WTC11 (cell line): ENCODE results near the gene BDKRB2. TPM values are rescaled to one million over a fixed set of nuclear protein-coding genes. Genes with fewer than 3 reads are reported as not detected.

Experiments used
- ATAC-seq: fragments of 200-7000 bp; cut with Tn5 transposase; 2 replicates; pipeline ENCODE4 v1.10.0; 2021; ENCODE audit warnings: mild to moderate bottlenecking, moderate library complexity
- CTCF ChIA-PET: fragments of 300-600 bp; sonication (Branson Sonifier 250); formaldehyde crosslinking; loops from one replicate; lab custom pipeline; 2021; ENCODE audit warnings: antibody characterized with exemption; lab: Charles Lee
- POLR2A ChIA-PET: fragments of 350-600 bp; sonication (Branson Sonifier 250); formaldehyde crosslinking; loops from one replicate; lab custom pipeline; 2021; ENCODE audit warnings: antibody characterized with exemption; lab: Charles Lee
- DNase-seq: peaks from one replicate; pipeline ENCODE4 v3.0.0; 2021; ENCODE audit warnings: low spot score
- H3K27ac Mint-ChIP-seq: 2 replicates; pipeline ENCODE4 v1.8.0; 2021; ENCODE audit warnings: mixed read lengths
- H3K27me3 Mint-ChIP-seq: 2 replicates; pipeline ENCODE4 v1.8.0; 2021; ENCODE audit warnings: low read depth, mild to moderate bottlenecking, moderate library complexity, mixed read lengths
- H3K36me3 Mint-ChIP-seq: 2 replicates; pipeline ENCODE4 v1.8.0; 2021; ENCODE audit warnings: mixed read lengths
- H3K4me1 Mint-ChIP-seq: 2 replicates; pipeline ENCODE4 v1.8.0; 2022; ENCODE audit warnings: mixed read lengths
- H3K4me3 Mint-ChIP-seq: 2 replicates; pipeline ENCODE4 v1.8.0; 2021; ENCODE audit warnings: mild to moderate bottlenecking, moderate library complexity, mixed read lengths
- H3K9me3 Mint-ChIP-seq: 2 replicates; pipeline ENCODE4 v1.8.0; 2021; ENCODE audit warnings: mixed read lengths
- ATF1 ChIP-seq: sonication (generic); formaldehyde crosslinking; IDR thresholded peaks from 2 replicates; pipeline ENCODE4 v1.8.1; 2023; ENCODE audit warnings: mild to moderate bottlenecking, moderate library complexity, missing genetic modification reagents
- ATF6 ChIP-seq: sonication (generic); formaldehyde crosslinking; IDR thresholded peaks from 2 replicates; pipeline ENCODE4 v1.8.1; 2023; ENCODE audit warnings: mild to moderate bottlenecking, missing genetic modification reagents
- CTCF ChIP-seq: fragments of 200-600 bp; IDR thresholded peaks from 2 replicates; pipeline ENCODE4 v1.8.0; 2022; ENCODE audit warnings: antibody characterized with exemption
- ESRRA ChIP-seq: sonication (generic); formaldehyde crosslinking; IDR thresholded peaks from 2 replicates; pipeline ENCODE4 v1.8.1; 2022; ENCODE audit warnings: mild to moderate bottlenecking, missing genetic modification reagents, borderline replicate concordance
- ETV6 ChIP-seq: sonication (generic); formaldehyde crosslinking; IDR thresholded peaks from 2 replicates; pipeline ENCODE4 v1.8.1; 2022; ENCODE audit warnings: mild to moderate bottlenecking, missing genetic modification reagents
- NFYB ChIP-seq: sonication (generic); formaldehyde crosslinking; conservative IDR thresholded peaks from 2 replicates; pipeline ENCODE4 v1.8.0; 2022; ENCODE audit warnings: low read depth, missing genetic modification reagents
- STAT6 ChIP-seq: sonication (generic); formaldehyde crosslinking; conservative IDR thresholded peaks from 2 replicates; pipeline ENCODE4 v1.8.1; 2023; ENCODE audit warnings: mild to moderate bottlenecking, low read depth, missing genetic modification reagents, moderate library complexity
- USF2 ChIP-seq: sonication (generic); formaldehyde crosslinking; IDR thresholded peaks from 2 replicates; pipeline ENCODE4 v1.8.1; 2023; ENCODE audit warnings: mild to moderate bottlenecking, missing genetic modification reagents, moderate library complexity
- ZBTB43 ChIP-seq: sonication (generic); formaldehyde crosslinking; IDR thresholded peaks from 2 replicates; pipeline ENCODE4 v1.8.1; 2023; ENCODE audit warnings: mild to moderate bottlenecking, missing genetic modification reagents
- ZNF121 ChIP-seq: sonication (generic); formaldehyde crosslinking; IDR thresholded peaks from 2 replicates; pipeline ENCODE4 v1.8.0; 2023; ENCODE audit warnings: missing genetic modification reagents
- ZNF263 ChIP-seq: sonication (generic); formaldehyde crosslinking; IDR thresholded peaks from 2 replicates; pipeline ENCODE4 v1.8.1; 2022; ENCODE audit warnings: low read depth, mild to moderate bottlenecking, moderate library complexity, missing genetic modification reagents
- total RNA-seq: library from RNA; stranded (reverse); gene quantifications from 3 replicates; pipeline ENCODE4 v1.2.3, GENCODE V29; 2021

Gene BDKRB2
- total RNA-seq, 1 experiment from 2014 or later, result 0.17 TPM

GRCh38 chr14:96274543-96274942 is 69.9 kb downstream of the BDKRB2 start (continued):
- TF ChIP-seq CTCF (no peak), NFYB (CRISPR knock-in tag) (no peak), ZNF263 (CRISPR knock-in tag) (no peak), ATF6 (CRISPR knock-in tag) (no peak), ZNF121 (CRISPR knock-in tag) (no peak), ATF1 (CRISPR knock-in tag) (no peak), ZBTB43 (CRISPR knock-in tag) (no peak)

GRCh38 chr14:96275177-96276112 is 70.8 kb downstream of the BDKRB2 start:
- H3K27ac Mint-ChIP-seq, result no peak overlapping the region
- ATAC-seq (peak; percentile 78), DNase-seq (peak; percentile 81)
- H3K4me3 Mint-ChIP-seq, result peak overlapping the region; percentile 18; the same call in 1 of the 2 replicates
- ChIA-PET POLR2A (no interaction called here), CTCF (interaction anchor here (0.6 to 7.6 kb wide), 11 partner anchors 11 to 670 kb away, joined by 3 to 94 read pairs (median 3); no protein-coding TSS in a partner anchor)
- H3K36me3 Mint-ChIP-seq, result peaks cover 22% of the 10 kb centered on the region
- peaks cover 18% of the 10 kb centered on the region for H3K4me1 Mint-ChIP-seq
- peaks cover 36% of the 10 kb centered on the region for H3K9me3 Mint-ChIP-seq
- TF ChIP-seq ETV6 (CRISPR knock-in tag) (peak; percentile 54; the same call in 1 of the 2 replicates), CTCF (peak; percentile 98), ESRRA (CRISPR knock-in tag) (no peak)
- no peaks in the 10 kb centered on the region; the same call in 1 of the 2 replicates for H3K27me3 Mint-ChIP-seq

GRCh38 chr14:96277890-96278289 is 73.3 kb downstream of the BDKRB2 start:
- no peak for DNase-seq
- Mint-ChIP-seq H3K4me3 (no peak overlapping the region), H3K27ac (no peak overlapping the region), H3K27me3 (no peaks in the 10 kb centered on the region; the same call in 1 of the 2 replicates), H3K4me1 (peaks cover 18% of the 10 kb centered on the region), H3K9me3 (peaks cover 19% of the 10 kb centered on the region), H3K36me3 (peaks cover 11% of the 10 kb centered on the region)
- CTCF ChIA-PET, result interaction anchor here (2.4 kb wide), 1 partner anchor 177 kb away, joined by 15 read pairs; no protein-coding TSS in a partner anchor
- ATAC-seq, result no peak
- 0 out of 2 replicates have a peak, but pooled peaks have one; percentile 33 for TF ChIP-seq USF2
- no peak for TF ChIP-seq STAT6
- POLR2A ChIA-PET, result no interaction called here
